ENCODE data around the gene GPR108. TPM values are rescaled to one million over a fixed set of nuclear protein-coding genes. Genes with fewer than 3 reads are reported as not detected.

GPR108 gene
- total and polyA plus RNA-seq, 2 of the 13 experiments (the other 11 are each of a cell fraction or from before 2014, with no cell fraction given), result 36.4 to 63.0 TPM

- H3K27ac ChIP-seq (ENCODE audit: extremely low read length, insufficient read depth, low read length), result no peak overlapping the region
- no TSS peak for BruUV-seq (replicated peaks)
Measured at GRCh38 chr19:6768236-6768785, 30.9 kb upstream of the GPR108 start.

More at GRCh38 chr19:6768236-6768785, 30.9 kb upstream of the GPR108 start:
- Histone ChIP-seq H4K20me1 (ENCODE audit: insufficient read depth, low read length) (no peaks in the 10 kb centered on the region), H3K9me3 (ENCODE audit: low read length) (no peaks in the 10 kb centered on the region), H3K27me3 (ENCODE audit: control insufficient read depth in 1 of 2, insufficient read depth in 2 of 2, low read length in 2 of 2) (no peaks in the 10 kb centered on the region), H2AFZ (ENCODE audit: low read length) (no peak overlapping the region), H3K4me1 (ENCODE audit: insufficient read depth, low read length) (peaks cover 40% of the 10 kb centered on the region), H3K4me2 (ENCODE audit: low read depth, low read length) (peak overlapping the region; percentile 86; the same call in 1 of the 2 replicates), H3K9ac (ENCODE audit: insufficient read depth, low read depth, low read length) (no peak overlapping the region), H3K79me2 (ENCODE audit: insufficient read depth, low read length) (no peaks in the 10 kb centered on the region), H3K36me3 (replicated peaks in 1 of 2; ENCODE audit: control insufficient read depth in 1 of 2, insufficient read depth in 2 of 2, low read length in 2 of 2) (no peaks in the 10 kb centered on the region), H3K4me3 (replicated peaks in 1 of 3; ENCODE audit: insufficient read depth in 1 of 3, low read depth in 2 of 3, low read length in 3 of 3) (no peak overlapping the region)
- ATAC-seq (no peak), FAIRE-seq (no peak), DNase-seq (ENCODE audit: low spot score) (no peak)
- in situ Hi-C loops (cut with HindIII; ENCODE audit: extremely low pct_ligation_motif_present, low pct_unique_long_range_greater_than_20kb) (no loop called here), intact Hi-C loops (cut with micrococcal nuclease; ENCODE audit: unreplicated experiment) (no loop called here)
- 41% methylated on average over 8 of the region's 8 CpGs for WGBS (ENCODE audit: low lambda C conversion rate)
- ChIA-PET POLR2A (interaction anchor here (0.9 to 1.0 kb wide), 2 partner anchors 16 to 87 kb away, joined by 3 read pairs; no protein-coding TSS in a partner anchor), CTCF (ENCODE audit: low intra/inter-chr PET ratio, low total read pairs) (interaction anchor here (1.7 kb wide), 1 partner anchor 30 kb away, joined by 17 read pairs; the partner anchor contains the start of genes GPR108 and TRIP10)
- TF ChIP-seq ZFY (CRISPR knock-in tag; IDR thresholded peaks at IDR 0.05), result no peak
- TF ChIP-seq RARA (CRISPR knock-in tag; IDR thresholded peaks at IDR 0.05), result no peak
- no peak for TF ChIP-seq KLF9 (CRISPR knock-in tag; IDR thresholded peaks at IDR 0.05; ENCODE audit: low read depth)
- no peak for TF ChIP-seq TEAD3 (CRISPR knock-in tag; optimal IDR thresholded peaks at IDR 0.05; ENCODE audit: borderline replicate concordance)
- TF ChIP-seq TBL1XR1 (IDR thresholded peaks at IDR 0.05; ENCODE audit: borderline replicate concordance, low read length, partially characterized antibody), result no peak
- TF ChIP-seq ELK4 (CRISPR knock-in tag; IDR thresholded peaks at IDR 0.05; ENCODE audit: borderline replicate concordance), result no peak
- TF ChIP-seq DZIP1 (CRISPR knock-in tag; IDR thresholded peaks at IDR 0.05), result no peak
- TF ChIP-seq ZNF121 (CRISPR knock-in tag; IDR thresholded peaks at IDR 0.05), result peak; percentile 97
